GM18868 (cell line): ENCODE results near the gene COQ4.

Source experiments
- ATAC-seq: cut with Tn5 transposase; IDR thresholded peaks from one replicate; pipeline ENCODE4 v1.9.1; 2021; ENCODE audit warnings: mild to moderate bottlenecking, moderate library complexity; ENCODE audit not compliant: unreplicated experiment

The COQ4 gene

DNA sequence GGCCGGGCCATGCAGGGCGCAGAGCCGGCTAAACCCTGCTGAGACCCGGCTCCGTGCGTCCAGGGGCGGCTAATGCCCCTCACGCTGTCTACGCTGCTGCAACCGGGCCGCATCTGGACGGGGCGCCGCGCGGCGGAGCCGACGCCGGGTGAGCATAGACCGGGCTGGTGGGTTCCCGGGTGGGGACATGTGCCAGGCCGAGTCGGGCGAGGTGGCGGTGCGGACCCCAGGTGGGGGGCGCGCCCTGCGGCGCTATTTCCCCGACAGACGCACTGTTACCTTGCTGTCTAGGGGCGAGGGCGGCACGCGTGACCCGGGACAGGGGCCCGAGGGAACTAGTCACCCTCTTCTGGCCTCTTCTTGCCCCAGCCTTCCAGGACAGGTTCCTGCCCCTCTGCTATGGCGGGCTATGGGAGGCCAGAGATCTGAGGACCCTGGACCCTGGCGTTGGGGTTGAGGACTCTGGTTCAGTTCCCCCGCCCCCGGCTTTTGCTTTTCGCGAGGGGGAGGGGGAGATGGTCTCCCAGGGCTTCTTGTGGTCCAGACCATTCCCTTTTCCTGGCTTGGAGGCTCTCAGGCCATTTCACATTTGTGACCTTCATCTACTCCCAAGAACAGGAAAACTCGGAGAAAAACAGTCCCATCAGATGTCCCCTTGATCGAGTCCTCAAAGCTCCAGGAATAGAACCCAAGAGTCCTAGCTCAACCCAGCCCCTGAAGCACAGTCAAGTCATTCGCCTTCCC, 18.2 kb downstream of the COQ4 start:
- peak; percentile 30 for ATAC-seq

DNA sequence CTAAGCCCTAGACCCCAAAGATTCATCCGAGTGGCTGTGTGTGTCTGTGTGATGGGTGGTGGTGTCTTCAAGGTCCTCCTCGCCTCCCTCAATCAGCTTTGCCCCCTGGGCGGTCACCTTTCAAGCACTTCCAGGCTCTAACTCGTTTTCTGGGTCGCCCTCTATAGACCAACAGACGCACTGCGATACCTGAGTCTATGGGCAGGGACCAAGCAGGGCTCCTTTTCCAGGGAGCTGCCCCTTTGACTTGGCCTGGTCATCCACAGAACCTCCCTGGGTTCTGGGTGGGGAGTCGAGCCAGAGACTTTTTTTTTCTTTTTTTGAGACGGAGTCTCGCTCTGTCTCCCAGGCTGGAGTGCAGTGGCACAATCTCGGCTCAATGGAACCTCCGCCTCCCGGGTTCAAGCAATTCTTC, 18.8 kb downstream of the COQ4 start:
- no peak for ATAC-seq

DNA sequence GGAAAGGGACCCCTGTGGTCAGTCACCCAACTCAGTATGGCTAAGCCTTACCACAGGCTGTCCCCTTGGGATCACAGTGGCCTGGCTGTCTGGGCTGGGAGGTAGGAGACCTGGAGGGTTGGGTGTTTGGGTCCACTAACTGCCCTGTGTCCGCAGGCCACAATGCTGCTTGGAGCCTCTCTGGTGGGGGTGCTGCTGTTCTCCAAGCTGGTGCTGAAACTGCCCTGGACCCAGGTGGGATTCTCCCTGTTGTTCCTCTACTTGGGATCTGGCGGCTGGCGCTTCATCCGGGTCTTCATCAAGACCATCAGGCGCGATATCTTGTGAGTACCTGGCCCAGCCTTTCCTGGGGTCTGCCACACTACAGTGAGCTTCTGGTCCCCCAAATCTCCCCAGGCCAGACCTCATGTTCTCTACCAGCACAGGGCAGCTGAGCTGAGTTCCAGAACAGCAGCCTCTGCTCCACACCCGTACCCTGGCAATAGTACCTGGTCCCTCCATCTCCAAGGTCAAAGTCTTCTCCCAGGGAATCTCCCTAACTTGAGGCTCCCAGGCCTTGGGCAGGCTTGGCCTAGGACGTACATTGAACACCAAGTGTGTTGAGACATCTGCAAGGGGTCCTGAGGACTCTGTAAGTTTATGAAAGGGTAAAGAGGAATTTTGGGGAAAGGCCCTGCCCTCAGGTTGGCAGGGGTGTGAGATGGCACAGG, 20.5 kb downstream of the COQ4 start:
- ATAC-seq = no peak

DNA sequence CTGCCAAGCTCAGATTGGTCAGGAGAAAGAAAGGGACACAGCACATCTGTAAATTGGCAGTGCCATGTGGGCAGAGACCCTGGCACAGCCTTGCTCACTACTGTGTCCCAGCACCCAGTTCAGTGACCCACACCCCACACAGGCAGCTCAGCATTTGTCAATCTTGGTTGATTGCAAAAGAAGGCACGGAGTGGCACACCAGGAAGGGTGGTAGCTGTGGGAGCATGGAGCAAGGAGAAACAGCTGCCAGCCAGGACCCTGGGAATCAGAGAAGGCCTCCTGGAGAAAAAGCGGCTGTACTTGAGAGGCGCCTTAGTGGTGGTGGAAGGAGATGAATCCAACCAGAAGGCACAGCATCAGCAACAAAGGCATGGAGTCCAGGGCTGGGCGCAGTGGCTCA, 21.2 kb downstream of the COQ4 start:
- no peak for ATAC-seq

DNA sequence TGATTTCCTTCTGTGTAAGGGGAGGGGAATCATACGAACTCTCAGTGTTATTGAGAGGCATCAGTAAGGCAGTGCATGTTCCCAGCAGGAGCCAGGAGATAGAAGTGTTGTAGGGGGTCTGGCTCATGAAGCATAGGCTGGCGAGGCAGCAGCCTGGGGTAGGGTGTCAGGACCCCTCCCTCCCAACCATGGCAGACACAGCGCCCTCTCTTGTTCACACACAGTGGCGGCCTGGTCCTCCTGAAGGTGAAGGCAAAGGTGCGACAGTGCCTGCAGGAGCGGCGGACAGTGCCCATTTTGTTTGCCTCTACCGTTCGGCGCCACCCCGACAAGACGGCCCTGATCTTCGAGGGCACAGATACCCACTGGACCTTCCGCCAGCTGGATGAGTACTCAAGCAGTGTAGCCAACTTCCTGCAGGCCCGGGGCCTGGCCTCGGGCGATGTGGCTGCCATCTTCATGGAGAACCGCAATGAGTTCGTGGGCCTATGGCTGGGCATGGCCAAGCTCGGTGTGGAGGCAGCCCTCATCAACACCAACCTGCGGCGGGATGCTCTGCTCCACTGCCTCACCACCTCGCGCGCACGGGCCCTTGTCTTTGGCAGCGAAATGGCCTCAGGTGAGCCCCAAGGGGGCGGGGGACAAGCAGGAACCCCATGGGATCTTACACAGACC, 22.4 kb downstream of the COQ4 start:
- no peak for ATAC-seq

DNA sequence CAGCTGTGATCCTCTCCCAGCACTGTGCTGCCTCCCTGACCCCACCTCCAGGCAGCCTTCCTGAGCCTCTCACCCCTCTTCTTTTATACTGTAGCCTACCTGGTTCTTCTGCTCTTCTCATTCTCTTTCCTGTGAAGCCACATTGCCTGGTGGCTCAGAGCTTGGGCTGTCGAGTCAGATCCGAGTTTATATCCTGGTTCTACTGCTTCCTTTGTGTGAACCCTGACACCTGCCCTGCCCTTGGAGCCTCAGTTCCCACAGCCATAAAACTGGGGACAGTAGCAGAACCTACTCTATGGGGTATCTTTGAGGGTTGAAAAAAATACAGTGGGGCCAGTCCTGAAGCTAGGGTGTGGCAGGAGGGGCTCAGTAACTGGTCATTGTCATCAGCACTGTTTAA, 26.5 kb downstream of the COQ4 start:
- no peak for ATAC-seq

DNA sequence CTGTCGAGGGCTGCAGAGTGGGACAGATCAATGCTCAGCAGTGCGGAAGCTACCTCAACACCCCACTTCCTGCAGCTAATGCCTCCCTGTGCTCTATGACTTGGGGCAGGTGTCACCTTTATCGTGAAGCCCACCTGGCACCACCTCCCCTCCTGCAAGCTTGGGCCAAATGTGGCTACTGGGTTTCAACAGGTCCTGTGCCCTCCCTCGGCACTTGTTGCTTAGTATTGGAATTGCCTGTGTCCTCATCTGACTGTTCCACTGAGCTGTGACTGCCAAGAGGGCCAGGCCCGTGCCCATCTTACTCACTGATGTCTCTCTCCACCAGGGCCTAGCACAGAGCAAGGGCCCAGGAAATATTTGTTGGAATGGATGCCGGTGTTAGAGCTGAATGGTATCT, 27.1 kb downstream of the COQ4 start:
- no peak for ATAC-seq

DNA sequence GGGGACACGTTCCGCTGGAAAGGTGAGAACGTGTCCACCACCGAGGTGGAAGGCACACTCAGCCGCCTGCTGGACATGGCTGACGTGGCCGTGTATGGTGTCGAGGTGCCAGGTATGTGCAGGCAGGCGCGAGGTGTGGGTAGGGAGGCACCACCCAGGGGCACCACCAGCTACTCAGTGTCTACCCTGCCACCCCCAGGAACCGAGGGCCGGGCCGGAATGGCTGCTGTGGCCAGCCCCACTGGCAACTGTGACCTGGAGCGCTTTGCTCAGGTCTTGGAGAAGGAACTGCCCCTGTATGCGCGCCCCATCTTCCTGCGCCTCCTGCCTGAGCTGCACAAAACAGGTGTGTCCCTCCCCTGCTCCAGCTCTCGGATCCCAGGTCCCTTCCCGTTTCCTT, 32.8 kb downstream of the COQ4 start:
- no peak for ATAC-seq

DNA sequence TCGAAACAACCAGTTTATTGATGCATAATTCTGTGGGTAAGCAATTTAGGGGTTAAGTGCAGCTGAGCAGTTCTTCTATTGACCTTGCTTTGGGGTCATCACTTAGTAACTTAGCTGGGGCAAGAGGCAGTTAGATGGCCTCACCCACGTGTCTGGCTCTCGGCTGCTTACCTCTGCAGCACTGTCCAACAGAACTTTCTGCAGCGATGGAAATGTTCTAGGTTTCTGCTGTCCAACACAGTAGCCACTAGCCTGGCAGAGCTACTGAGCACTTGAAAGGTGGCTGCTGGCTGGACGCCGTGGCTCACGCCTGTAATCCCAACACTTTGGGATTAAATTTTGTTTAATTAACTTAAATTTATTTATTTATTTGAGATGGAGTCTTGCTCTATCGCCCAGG, 35.5 kb downstream of the COQ4 start:
- ATAC-seq = no peak

DNA sequence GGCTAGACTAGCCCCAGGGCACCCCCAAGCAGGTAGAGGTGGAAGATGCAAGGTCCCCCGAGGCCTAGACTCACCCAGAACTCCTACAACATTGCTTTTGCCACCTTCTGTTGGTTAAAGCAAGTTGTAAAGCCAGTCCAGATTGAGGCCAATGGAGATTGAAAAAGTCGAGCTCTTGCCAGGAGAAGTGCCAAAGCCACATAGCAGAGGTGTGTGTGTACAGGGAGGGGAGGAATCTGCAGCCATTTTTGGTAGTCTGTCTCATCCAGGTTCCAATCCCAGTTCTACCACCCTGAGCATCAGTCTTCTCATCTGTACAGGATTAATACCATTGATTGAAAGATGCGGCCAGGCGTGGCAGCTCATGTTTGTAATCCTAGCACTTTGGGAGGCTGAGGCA, 36.2 kb downstream of the COQ4 start:
- no peak for ATAC-seq

DNA sequence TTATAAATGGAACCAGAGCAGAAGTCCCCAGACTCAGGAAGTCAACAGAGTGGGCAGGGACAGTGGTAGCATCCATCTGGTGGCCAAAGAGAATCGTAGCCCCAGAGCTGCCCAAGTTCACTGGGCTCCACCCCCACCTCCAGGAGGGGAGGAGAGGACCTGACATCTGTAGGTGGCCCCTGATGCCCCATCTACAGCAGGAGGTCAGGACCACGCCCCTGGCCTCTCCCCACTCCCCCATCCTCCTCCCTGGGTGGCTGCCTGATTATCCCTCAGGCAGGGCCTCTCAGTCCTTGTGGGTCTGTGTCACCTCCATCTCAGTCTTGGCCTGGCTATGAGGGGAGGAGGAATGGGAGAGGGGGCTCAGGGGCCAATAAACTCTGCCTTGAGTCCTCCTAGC, 38.2 kb downstream of the COQ4 start:
- no peak for ATAC-seq

DNA sequence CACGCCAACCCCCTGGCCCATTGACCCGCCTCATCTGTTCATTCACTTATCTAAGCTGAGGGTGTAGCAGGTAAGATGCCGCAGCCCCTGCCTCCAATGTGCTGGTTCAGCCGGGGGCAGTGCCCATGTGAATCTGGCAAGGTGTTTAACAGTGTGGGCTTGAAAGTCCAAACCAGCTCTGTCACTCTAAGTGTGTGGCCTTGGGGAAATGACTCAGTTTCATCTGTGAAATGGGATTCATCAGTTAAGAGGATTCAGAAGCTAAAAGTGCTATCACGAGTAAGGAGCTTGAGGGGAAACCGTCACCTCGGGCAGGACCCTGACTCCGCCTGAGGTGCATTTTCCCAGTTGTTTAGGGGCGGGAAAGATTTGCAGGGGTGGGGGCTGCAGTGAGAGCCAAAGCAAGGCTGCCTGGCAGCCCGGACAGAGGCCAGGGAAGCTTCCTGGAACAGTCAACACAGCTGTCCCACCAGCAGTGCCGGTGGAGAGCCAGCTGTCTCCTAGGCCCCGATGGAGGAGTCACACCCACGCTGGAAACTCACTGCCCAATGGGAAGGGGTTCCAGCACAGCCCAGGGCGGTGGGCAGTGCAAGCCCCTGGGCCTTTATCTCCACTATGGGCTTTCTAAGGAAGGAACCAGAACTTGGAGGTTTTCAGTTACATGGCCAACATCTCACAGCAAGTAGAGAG, 38.8 kb downstream of the COQ4 start:
- ATAC-seq = no peak

DNA sequence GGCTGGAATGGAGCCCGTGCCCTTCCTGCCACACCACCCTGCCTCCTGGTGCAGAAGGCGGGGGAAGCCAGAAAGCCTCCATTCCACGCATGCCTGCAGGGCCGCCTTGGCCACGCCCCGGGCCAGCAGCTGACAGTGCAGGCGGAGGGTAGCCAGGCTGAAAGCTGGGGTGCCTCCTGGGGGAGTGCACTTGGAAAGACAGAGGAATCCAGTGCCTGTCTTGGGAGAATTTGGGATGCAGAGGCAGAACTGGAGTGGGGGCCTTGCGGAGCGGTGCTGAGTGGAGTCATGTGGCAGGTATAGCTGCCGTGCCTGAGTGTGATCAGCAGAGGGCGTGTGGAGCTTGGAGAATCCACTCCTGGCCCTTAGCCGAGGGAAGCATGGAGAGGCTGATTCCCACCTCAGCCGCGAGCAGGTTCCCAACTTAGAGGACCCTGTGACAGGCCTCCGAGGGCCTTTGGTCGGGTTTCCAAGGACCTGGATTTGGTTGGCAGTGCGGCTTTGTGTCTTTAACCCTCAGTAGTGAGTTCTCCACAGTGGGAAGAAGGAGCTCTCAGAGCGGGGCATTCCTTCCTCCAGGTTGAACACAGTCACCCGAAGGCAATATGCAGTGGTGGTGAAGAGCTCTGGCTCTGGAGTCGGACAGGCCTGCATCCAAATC, 39.5 kb downstream of the COQ4 start:
- peak; percentile 62 for ATAC-seq

DNA sequence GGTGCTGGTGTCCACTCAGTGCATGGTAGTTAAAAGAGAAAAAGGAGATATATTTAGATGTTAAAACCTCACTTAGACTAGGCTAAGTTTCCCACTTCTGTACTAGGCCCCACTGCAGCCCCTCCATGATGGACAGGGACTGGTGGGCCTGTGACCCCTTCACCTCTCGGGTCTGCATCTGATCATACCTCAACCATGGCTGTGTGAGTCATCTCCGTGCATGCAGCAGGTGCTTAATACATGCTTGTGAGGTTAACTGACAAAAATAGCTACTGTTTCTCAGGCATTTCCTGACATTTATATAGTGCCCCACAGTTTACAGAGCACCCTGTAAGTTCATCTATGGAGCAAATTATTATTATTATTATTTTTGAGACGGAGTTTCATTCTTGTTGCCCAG, 40.1 kb downstream of the COQ4 start:
- no peak for ATAC-seq

DNA sequence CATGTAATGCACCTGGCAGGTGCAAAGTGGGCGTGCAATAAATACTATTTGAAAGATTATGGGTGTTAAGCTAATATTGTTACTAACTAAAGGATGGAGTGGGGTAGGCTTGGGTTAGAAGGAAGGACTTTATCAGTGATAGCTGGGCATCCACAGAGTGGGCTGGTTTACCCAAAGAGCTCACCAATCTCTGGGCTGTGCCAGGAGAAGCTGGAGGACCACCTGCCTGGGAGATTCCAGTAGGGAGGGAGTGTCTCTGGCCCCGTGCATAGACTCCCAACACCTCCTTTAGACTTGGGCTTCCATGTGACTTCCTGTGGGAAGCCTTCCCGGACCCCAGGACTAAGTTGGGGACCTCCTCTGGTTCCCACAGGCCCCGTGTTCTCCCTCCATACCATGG, 42.9 kb downstream of the COQ4 start:
- ATAC-seq = no peak

DNA sequence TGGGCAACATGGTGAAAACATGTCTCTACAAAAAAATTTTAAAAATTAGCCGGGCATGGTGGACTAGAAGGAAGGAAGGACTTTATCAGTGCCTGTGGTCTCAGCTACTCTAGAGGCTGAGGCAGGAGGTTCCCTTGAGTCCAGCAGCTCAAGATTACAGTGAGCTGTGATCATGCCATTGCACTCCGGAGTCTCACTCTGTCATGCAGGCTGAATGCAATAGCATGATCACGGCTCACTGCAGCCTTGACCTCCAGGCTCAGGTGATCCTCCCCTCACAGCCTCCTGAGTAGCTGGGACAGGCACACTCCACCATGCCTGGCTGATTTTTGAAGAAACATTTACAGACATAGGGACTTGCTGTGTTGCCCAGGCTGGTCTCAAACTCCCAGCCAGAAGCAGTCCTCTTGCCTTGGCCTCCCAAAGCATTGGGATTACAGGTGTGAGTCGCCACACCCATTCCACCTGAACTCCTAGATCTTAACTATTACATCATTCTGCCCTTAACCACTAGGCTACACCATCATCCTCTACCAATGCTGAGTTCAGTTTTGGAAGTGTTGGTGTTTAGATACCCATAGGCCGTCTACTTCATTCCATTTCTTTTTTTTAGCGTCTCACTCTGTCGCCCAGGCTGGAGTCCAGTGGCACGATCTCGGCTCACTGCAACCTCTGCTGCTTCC, 46.5 kb downstream of the COQ4 start:
- ATAC-seq = no peak

DNA sequence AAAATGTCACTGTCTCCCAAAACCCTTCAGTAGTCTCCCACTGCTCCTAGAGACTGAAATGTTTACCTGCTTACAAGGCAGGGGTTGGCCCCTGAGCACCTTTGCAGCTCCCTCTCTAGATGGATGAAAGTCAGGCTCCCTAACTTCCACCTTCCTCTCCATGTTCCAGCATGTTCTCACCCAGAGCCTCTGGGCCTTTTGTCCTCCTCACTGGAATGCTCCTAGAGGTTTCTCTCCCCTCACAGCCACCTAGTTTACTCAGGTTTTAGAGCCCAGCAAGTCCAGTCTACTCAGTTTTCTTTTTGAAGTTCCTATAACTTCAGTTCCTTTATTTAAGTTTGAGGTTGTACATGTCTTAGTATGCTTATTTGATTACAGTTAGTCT, 47.7 kb downstream of the COQ4 start:
- no peak for ATAC-seq

DNA sequence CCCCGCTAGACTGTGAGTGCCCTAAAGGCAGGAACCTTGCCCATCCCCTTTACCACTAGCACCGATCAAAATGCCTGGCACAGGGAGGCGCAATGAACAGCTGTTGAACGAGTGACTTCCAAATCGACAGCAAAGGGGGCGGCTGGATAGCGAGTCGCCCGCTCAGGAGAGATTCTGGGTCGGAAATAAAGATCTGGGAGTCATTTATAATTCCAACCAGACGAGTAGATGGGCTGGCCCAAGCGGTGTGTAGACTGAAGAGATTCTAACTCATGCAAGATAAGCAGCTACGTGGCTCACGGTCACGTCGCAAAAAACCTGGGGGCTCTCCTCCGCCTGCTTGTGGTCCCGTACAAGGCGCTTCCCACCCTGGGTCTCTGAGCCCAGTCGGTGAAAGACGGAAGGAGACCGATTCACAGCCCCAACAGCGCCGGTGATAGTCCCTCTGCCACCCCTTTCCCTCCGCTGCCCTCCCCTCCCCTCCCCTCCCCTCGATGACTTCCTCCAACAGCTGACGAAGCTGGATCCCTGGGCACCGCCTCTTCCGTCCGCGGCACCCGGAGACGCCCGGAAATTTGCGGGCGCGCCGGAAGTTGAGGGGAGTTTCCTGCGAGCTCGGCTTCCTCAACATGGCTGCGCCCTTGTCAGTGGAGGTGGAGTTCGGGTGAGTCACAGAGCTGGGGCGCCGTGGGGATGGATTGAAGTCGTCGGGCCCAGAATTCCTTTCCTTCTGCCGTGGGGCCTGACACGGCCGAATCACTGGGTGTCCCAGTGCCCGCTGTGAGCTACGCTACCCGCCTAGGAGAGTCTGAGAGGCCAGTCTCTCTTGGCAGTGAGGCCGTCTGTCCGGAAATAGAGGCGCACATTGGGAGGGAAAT, 48.4 kb downstream of the COQ4 start, which contains the start of gene URM1:
Gene URM1, plus strand, starts transcription at position 623 of the 878 bp plus-strand sequence. Its CDS starts 7 bp downstream, at position 630.
- peak; percentile 83 for ATAC-seq

DNA sequence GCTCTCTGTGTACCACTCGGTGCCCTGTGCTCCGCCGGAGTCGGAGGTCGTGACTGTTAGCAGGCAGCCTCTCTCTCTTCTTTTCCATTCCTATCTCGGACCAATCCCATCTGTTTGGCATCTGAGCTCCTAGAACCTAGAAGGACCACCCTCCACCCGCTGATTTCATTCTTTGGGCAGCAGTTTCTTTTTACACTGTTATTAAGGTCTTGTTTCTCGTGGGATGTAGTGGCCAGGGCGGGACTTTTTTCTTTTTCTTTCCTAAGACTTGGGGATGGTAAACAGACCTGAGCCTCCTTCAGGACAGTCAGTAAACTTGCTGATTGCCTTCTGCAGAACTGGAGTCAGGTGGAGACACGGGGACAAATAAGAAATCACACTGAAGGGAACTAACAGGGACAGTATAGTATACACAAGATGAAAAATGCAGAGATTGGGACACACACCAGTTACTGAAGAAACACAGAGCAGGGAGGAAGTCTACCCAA, 49.0 kb downstream of the COQ4 start:
- ATAC-seq = no peak
